CD4-positive, CD25-positive, alpha-beta regulatory T cell (primary cell): ENCODE measurements around the gene ZNF25. TPM values are rescaled to one million over a fixed set of nuclear protein-coding genes. Genes with fewer than 3 reads are reported as not detected.

Source experiments
- ATAC-seq, 2 donors: fragments of 150-1000 bp; cut with Tn5 transposase; one replicate each; pipeline ENCODE4 v1.10.0; 2021; ENCODE audit warnings: low read depth in 2 of 2, moderate number of reproducible peaks in 2 of 2, moderate library complexity in 1 of 2
- DNase-seq, 3 donors: peaks; one replicate each; pipeline versions ENCODE4 v3.0.0 to v3.0.0-alpha.2; 2012 to 2022; ENCODE audit warnings: mixed read lengths in 1 of 3
- H3K27ac ChIP-seq: one replicate; pipeline ENCODE4 v1.7.0; 2013; ENCODE audit warnings: mild to moderate bottlenecking, low read length; ENCODE audit not compliant: insufficient read depth, poor library complexity, severe bottlenecking
- H3K27me3 ChIP-seq: one replicate; pipeline ENCODE4 v1.7.0; 2013; ENCODE audit warnings: low read length; ENCODE audit not compliant: control insufficient read depth, insufficient read depth
- H3K36me3 ChIP-seq: one replicate; pipeline ENCODE4 v1.7.0; 2013; ENCODE audit warnings: mild to moderate bottlenecking, low read length, moderate library complexity; ENCODE audit not compliant: control insufficient read depth, insufficient read depth
- H3K4me1 ChIP-seq: 2 replicates; pipeline ENCODE4 v1.7.0; 2013; ENCODE audit warnings: mild to moderate bottlenecking, low read length; ENCODE audit not compliant: insufficient read depth, control insufficient read depth, poor library complexity, severe bottlenecking
- H3K4me3 ChIP-seq: one replicate; pipeline ENCODE4 v1.7.0; 2013; ENCODE audit warnings: low read depth, mild to moderate bottlenecking, low read length, moderate library complexity
- H3K9me3 ChIP-seq, 2 experiments: 1 replicate in 1 of 2; 2 replicates in 1 of 2; pipeline ENCODE4 v1.7.0; 2013; ENCODE audit warnings: low read length in 2 of 2, mild to moderate bottlenecking in 1 of 2, moderate library complexity in 1 of 2; ENCODE audit not compliant: control insufficient read depth in 2 of 2
- H3K27ac Mint-ChIP-seq, 3 donors: one replicate each; pipeline ENCODE4 v1.8.0; 2020 to 2022; ENCODE audit warnings: mild to moderate bottlenecking in 3 of 3, mixed read lengths in 3 of 3, moderate library complexity in 2 of 3
- H3K27me3 Mint-ChIP-seq: one replicate; pipeline ENCODE4 v1.8.0; 2022; ENCODE audit warnings: mild to moderate bottlenecking, mixed read lengths
- H3K36me3 Mint-ChIP-seq: one replicate; pipeline ENCODE4 v1.8.0; 2020; ENCODE audit warnings: mixed read lengths
- H3K4me1 Mint-ChIP-seq, 4 donors: one replicate each; pipeline ENCODE4 v1.8.0; 2020 to 2022; ENCODE audit warnings: mixed read lengths in 4 of 4, mild to moderate bottlenecking in 1 of 4
- H3K4me3 Mint-ChIP-seq, 4 donors: one replicate each; pipeline ENCODE4 v1.8.0; 2020 to 2022; ENCODE audit warnings: mild to moderate bottlenecking in 4 of 4, mixed read lengths in 4 of 4, moderate library complexity in 3 of 4
- H3K9me3 Mint-ChIP-seq, 7 donors: one replicate each; pipeline ENCODE4 v1.8.0; 2020 to 2022; ENCODE audit warnings: mixed read lengths in 7 of 7, mild to moderate bottlenecking in 3 of 7, moderate library complexity in 2 of 7
- polyA plus RNA-seq, 4 donors: library from polyadenylated mRNA; unstranded; fragments of 300-500 nt; fragmentation: Illumina TruSeq; gene quantifications; one replicate each; pipeline ENCODE4 v1.2.3, GENCODE V29; 2021
- total RNA-seq: library from RNA; stranded (reverse); gene quantifications from one replicate; pipeline ENCODE4 v1.2.3, GENCODE V29; 2022

Gene ZNF25
- total and polyA plus RNA-seq, 5 donors from 2014 or later, result 3.0 to 5.9 (median 5.4) TPM

DNA sequence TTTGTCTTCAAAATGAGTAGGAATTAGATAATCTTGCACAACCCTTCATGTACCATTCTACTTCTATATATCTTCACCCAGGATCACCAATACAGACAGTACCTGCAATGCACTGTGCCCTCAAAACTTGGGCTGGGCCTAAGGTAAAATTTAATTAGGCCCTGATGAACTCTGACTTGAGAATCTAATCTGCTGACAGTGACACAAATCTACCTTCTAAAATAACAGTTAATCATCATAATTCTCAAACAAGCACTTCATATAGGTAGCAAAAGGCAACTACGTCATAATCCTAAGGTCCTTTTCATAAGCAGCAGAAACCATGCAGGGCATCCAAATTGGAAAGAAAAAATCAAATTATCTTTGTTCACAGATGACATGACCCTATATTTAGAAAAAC, 4.1 kb downstream of the ZNF25 start:
- peaks cover 27% of the 10 kb centered on the region for H3K36me3 Mint-ChIP-seq
- peak overlapping the region in 1 of 4 donors; percentile 22 for H3K4me3 Mint-ChIP-seq
- peaks cover 23% of the 10 kb centered on the region for H3K36me3 ChIP-seq
- ATAC-seq (no peak), DNase-seq (no peak)
- peak overlapping the region in 2 of 3 donors; percentile 6 to 16 for H3K27ac Mint-ChIP-seq
- peaks cover 13% of the 10 kb centered on the region for H3K4me1 ChIP-seq
- H3K4me3 ChIP-seq, result no peak overlapping the region
- H3K27ac ChIP-seq, result no peak overlapping the region
- H3K27me3 Mint-ChIP-seq, result peaks cover 4% of the 10 kb centered on the region
- H3K4me1 Mint-ChIP-seq, result peaks cover 10 to 38% (median 27%) of the 10 kb centered on the region in 4 donors
- peaks cover 0 to 2% of the 10 kb centered on the region in 2 experiments for H3K9me3 ChIP-seq
- peaks cover 0 to 4% (median 0%) of the 10 kb centered on the region in 7 donors for H3K9me3 Mint-ChIP-seq
- H3K27me3 ChIP-seq, result no peaks in the 10 kb centered on the region

DNA sequence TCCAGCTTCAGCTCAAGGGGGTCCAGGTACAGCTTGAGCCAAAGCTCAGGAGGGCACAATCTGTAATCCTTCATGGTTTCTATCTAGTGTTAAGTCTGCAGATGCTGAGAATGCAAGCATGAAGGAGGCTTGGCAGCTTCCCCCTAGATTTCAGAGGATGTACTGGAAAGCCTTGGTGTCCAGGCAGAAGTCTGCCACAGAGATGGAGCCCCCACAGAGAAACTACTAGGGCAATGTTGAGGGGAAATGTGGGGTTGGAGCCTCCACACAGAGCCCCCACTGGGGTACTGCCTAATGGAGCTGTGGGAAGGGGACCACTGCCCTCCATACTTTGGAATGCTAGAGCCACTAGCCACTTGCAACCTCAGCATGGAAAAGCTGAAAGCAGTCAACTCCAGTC, 11.4 kb downstream of the ZNF25 start:
- no peak overlapping the region for H3K27ac Mint-ChIP-seq
- no peak overlapping the region for H3K27ac ChIP-seq
- H3K27me3 ChIP-seq, result no peaks in the 10 kb centered on the region
- H3K36me3 ChIP-seq, result peaks cover 29% of the 10 kb centered on the region
- no peak overlapping the region for H3K4me3 ChIP-seq
- no peaks in the 10 kb centered on the region for H3K4me1 ChIP-seq
- no peaks in the 10 kb centered on the region for H3K27me3 Mint-ChIP-seq
- H3K4me3 Mint-ChIP-seq, result no peak overlapping the region
- H3K9me3 ChIP-seq, result peaks cover 16 to 37% of the 10 kb centered on the region in 2 experiments
- ATAC-seq, result no peak
- no peak for DNase-seq
- H3K36me3 Mint-ChIP-seq, result peaks cover 57% of the 10 kb centered on the region
- peaks cover 0 to 4% (median 1%) of the 10 kb centered on the region in 4 donors for H3K4me1 Mint-ChIP-seq
- H3K9me3 Mint-ChIP-seq, result peaks cover 0 to 21% (median 7%) of the 10 kb centered on the region in 7 donors

DNA sequence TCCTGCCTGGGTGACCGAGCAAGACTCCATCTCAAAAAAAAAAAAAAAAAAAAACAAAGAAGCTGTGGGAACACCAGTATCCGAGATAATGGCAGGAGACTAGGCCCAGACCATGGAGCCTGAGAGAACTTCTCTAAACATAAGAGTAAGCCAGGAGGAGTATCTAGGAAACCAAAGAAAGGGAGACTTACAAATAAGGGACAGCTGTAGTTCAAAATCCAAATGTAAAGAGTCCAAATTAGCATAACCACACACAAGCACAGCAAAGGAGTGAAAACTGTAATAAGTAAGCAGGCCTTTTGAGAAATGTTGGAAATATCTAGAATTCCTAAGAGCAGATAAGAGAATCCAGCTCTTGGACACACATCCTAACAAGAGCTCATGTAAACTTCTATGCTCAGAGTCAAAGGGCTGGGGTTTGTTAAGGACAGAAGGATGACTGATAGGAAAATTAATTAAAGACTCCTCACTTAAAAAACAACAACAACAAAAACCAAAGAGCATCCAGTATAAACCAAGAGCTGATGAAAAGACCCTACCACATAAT, 15.8 kb downstream of the ZNF25 start:
- no peak overlapping the region for H3K4me3 Mint-ChIP-seq
- H3K4me1 ChIP-seq, result no peaks in the 10 kb centered on the region
- no peaks in the 10 kb centered on the region for H3K27me3 Mint-ChIP-seq

DNA sequence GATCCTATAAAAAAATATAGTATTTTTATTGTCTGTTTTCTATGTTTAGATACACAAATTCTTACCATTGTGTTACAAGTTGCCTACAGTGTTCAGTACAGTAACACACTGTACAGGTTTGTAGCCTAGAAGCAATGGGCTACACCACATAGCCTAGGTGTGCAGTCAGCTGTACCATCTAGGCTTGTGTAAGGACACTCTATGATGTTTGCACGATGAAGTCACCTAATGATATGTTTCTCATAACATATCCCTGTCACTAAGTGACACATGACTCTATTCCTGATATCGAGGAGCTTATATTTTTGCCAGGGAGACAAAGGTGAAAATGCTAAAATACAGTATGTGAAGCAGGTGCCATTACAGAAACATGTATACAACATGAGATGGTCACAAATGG, 18.6 kb downstream of the ZNF25 start:
- Mint-ChIP-seq H3K9me3 (peaks cover 0 to 25% (median 15%) of the 10 kb centered on the region in 7 donors), H3K36me3 (peaks cover 70% of the 10 kb centered on the region), H3K4me3 (no peak overlapping the region), H3K27ac (no peak overlapping the region), H3K27me3 (no peaks in the 10 kb centered on the region), H3K4me1 (peaks cover 0 to 5% (median 1%) of the 10 kb centered on the region in 4 donors)
- no peak overlapping the region for H3K4me3 ChIP-seq
- H3K27ac ChIP-seq, result no peak overlapping the region
- no peaks in the 10 kb centered on the region for H3K4me1 ChIP-seq
- H3K36me3 ChIP-seq, result peaks cover 50% of the 10 kb centered on the region
- peaks cover 16 to 17% of the 10 kb centered on the region in 2 experiments for H3K9me3 ChIP-seq
- no peak for ATAC-seq
- no peaks in the 10 kb centered on the region for H3K27me3 ChIP-seq
- no peak for DNase-seq

More for the DNA sequence above, 15.8 kb downstream of the ZNF25 start:
- peaks cover 0 to 6% (median 1%) of the 10 kb centered on the region in 4 donors for H3K4me1 Mint-ChIP-seq
- H3K27ac Mint-ChIP-seq, result no peak overlapping the region
- peaks cover 36% of the 10 kb centered on the region for H3K36me3 ChIP-seq
- DNase-seq (no peak), ATAC-seq (no peak)
- no peaks in the 10 kb centered on the region for H3K27me3 ChIP-seq
- no peak overlapping the region for H3K27ac ChIP-seq
- peaks cover 14 to 19% of the 10 kb centered on the region in 2 experiments for H3K9me3 ChIP-seq
- peaks cover 0 to 10% (median 4%) of the 10 kb centered on the region in 7 donors for H3K9me3 Mint-ChIP-seq
- peaks cover 58% of the 10 kb centered on the region for H3K36me3 Mint-ChIP-seq
- no peak overlapping the region for H3K4me3 ChIP-seq

DNA sequence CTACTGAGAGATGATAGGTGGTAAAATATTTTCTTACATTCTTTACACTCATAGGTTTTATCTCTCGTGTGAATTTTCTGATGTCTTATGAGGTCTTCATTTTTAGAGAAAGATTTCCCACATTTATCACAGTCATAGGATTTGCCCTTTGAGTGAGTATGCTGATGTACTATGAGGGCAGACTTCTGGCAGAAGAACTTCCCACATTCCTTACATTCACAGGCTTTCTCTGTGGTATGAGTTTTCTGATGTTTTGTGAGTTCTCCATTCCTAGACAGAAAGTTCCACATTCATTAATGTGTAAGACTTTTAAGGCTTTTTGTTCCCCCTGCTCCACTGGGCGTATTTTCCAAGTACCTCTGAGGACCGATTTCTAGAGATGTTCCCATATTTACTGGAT, 23.5 kb downstream of the ZNF25 start:
- Mint-ChIP-seq H3K4me1 (peaks cover 0 to 2% (median 0%) of the 10 kb centered on the region in 4 donors), H3K27ac (no peak overlapping the region), H3K4me3 (no peak overlapping the region), H3K27me3 (no peaks in the 10 kb centered on the region), H3K36me3 (peaks cover 85% of the 10 kb centered on the region), H3K9me3 (peaks cover 4 to 40% (median 14%) of the 10 kb centered on the region in 7 donors)
- no peak for DNase-seq
- Histone ChIP-seq H3K27ac (no peak overlapping the region), H3K4me3 (no peak overlapping the region), H3K4me1 (no peaks in the 10 kb centered on the region), H3K9me3 (peaks cover 30 to 33% of the 10 kb centered on the region in 2 experiments), H3K36me3 (peaks cover 65% of the 10 kb centered on the region), H3K27me3 (no peaks in the 10 kb centered on the region)
- ATAC-seq, result no peak

DNA sequence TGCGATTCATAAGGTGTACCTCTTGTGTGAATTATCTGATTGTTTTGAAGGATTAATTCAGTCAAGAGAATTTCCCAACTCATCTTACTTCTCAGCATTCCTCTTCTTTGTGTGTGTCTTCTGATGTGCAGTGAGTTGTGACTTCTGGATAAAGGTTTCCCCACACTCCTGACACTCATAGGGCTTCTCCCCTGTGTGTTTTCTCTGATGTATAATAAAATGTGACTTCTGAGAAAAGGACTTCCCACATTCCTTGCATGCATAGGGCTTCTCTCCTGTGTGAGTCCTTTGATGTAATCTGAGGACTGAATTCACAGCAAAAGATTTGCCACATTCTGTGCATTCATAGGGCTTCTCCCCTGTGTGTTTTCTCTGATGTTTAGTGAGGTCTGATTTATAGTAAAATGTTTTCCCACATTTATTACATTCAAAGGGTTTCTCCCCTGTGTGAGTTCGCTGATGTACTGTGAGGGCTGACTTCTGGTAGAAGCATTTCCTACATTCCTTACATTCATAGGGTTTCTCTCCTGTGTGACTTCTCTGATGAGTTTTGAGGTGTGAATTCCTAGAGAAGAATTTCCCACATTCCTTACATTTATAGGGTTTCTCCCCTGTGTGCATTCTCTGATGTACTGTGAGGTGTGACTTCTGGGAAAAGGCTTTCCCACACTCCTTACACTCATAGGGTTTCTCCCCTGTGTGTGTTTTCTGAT, 24.2 kb downstream of the ZNF25 start:
- Mint-ChIP-seq H3K36me3 (peaks cover 79% of the 10 kb centered on the region), H3K4me1 (no peaks in the 10 kb centered on the region), H3K27me3 (no peaks in the 10 kb centered on the region), H3K27ac (no peak overlapping the region), H3K4me3 (no peak overlapping the region), H3K9me3 (peaks cover 4 to 40% (median 13%) of the 10 kb centered on the region in 7 donors)
- no peak overlapping the region for H3K4me3 ChIP-seq
- no peaks in the 10 kb centered on the region for H3K27me3 ChIP-seq
- DNase-seq (no peak), ATAC-seq (no peak)
- H3K4me1 ChIP-seq, result no peaks in the 10 kb centered on the region
- peaks cover 30 to 33% of the 10 kb centered on the region in 2 experiments for H3K9me3 ChIP-seq
- no peak overlapping the region for H3K27ac ChIP-seq
- H3K36me3 ChIP-seq, result peaks cover 58% of the 10 kb centered on the region

DNA sequence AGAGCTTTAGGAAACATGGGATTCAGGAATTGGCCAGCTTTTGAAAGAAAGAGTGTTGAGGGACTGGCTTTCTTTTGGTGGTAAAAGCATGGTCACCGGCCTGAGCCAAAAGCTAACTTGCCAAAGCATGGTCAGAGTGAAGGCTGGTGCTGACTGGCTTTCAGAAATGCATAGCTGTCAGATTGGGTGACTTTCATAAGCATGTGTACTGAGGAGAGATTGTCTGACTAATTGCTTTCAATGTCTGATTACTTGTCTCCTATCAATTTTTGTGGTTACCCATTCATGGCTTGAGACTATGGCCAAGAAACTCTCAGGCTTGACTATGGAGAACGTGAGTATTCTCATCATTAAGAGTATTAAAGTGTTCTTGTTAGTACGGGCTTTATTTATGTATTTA, 28.2 kb downstream of the ZNF25 start:
- Histone ChIP-seq H3K36me3 (peaks cover 23% of the 10 kb centered on the region), H3K9me3 (peaks cover 17 to 20% of the 10 kb centered on the region in 2 experiments), H3K4me3 (no peak overlapping the region), H3K27me3 (no peaks in the 10 kb centered on the region), H3K4me1 (no peaks in the 10 kb centered on the region), H3K27ac (no peak overlapping the region)
- Mint-ChIP-seq H3K27ac (no peak overlapping the region), H3K36me3 (peaks cover 45% of the 10 kb centered on the region), H3K4me3 (no peak overlapping the region), H3K4me1 (no peaks in the 10 kb centered on the region), H3K9me3 (peaks cover 3 to 23% (median 4%) of the 10 kb centered on the region in 7 donors), H3K27me3 (no peaks in the 10 kb centered on the region)
- no peak for DNase-seq
- ATAC-seq, result no peak
